GM12865 (cell line): ENCODE data around the gene ARAP1.

ENCODE experiments used
- DNase-seq: peaks from one replicate; pipeline ENCODE4 v3.0.0; 2010; ENCODE audit warnings: low read depth
- H3K4me3 ChIP-seq: 2 replicates; pipeline ENCODE4 v1.5.1; 2011; ENCODE audit warnings: mild to moderate bottlenecking, low read depth, low read length, control low read depth
- CTCF ChIP-seq: IDR thresholded peaks from 2 replicates; pipeline ENCODE4 v1.5.1; 2011; ENCODE audit warnings: low read length, control low read depth, low read depth, inconsistent platforms; ENCODE audit not compliant: insufficient read depth; ENCODE audit errors: missing control alignments

The ARAP1 gene

GRCh38 chr11:72782081-72782920, 30.1 kb upstream of the ARAP1 start:
- no peak for DNase-seq
- H3K4me3 ChIP-seq = peak overlapping the region; percentile 33
- TF ChIP-seq CTCF = no peak

GRCh38 chr11:72781313-72782080, 29.3 kb upstream of the ARAP1 start:
- DNase-seq = peak; percentile 43
- peak overlapping the region; percentile 44 for H3K4me3 ChIP-seq
- TF ChIP-seq CTCF = no peak

- no peak for DNase-seq
- TF ChIP-seq CTCF = no peak
These were observed 28.8 kb upstream of the ARAP1 start for GRCh38 chr11:72781063-72781312.

GRCh38 chr11:72780296-72781062, 28.3 kb upstream of the ARAP1 start:
- no peak for TF ChIP-seq CTCF
- no peak overlapping the region; the same call in 1 of the 2 replicates for H3K4me3 ChIP-seq
- DNase-seq = no peak

More at GRCh38 chr11:72781063-72781312, 28.8 kb upstream of the ARAP1 start:
- H3K4me3 ChIP-seq = peak overlapping the region; percentile 44

GRCh38 chr11:72779495-72780128, 27.4 kb upstream of the ARAP1 start:
- no peak for DNase-seq
- TF ChIP-seq CTCF = no peak
- no peak overlapping the region for H3K4me3 ChIP-seq
